Testis (tissue), 3 donors: Measurements from ENCODE around the gene CLCN1. TPM values are rescaled to one million over a fixed set of nuclear protein-coding genes. Genes with fewer than 3 reads are reported as not detected.

ENCODE experiments used
- DNase-seq: peaks from one replicate; pipeline ENCODE4 v3.0.0-alpha.2; 2019
- H3K27ac ChIP-seq, 2 donors: fragments of 200-600 bp; sonication (generic); one replicate each; pipeline ENCODE4 v1.5.1; 2019
- H3K27me3 ChIP-seq: fragments of 200-600 bp; sonication (generic); one replicate; pipeline ENCODE4 v1.5.1; 2019
- H3K36me3 ChIP-seq: fragments of 200-600 bp; sonication (generic); one replicate; pipeline ENCODE4 v1.5.1; 2017; ENCODE audit warnings: low read depth; ENCODE audit errors: missing control alignments
- H3K4me1 ChIP-seq: fragments of 200-600 bp; sonication (generic); one replicate; pipeline ENCODE4 v1.5.1; 2019
- H3K4me3 ChIP-seq, 2 donors: fragments of 200-600 bp; sonication (generic); one replicate each; pipeline ENCODE4 v1.5.1; 2017 to 2019
- H3K9me3 ChIP-seq: fragments of 200-600 bp; sonication (generic); one replicate; pipeline ENCODE4 v1.5.1; 2017
- POLR2A ChIP-seq: fragments of 450-650 bp; IDR thresholded peaks from one replicate; pipeline ENCODE4 v1.6.1; 2017; ENCODE audit warnings: antibody characterized with exemption, mild to moderate bottlenecking, moderate library complexity
- WGBS, 2 donors: methylation state at CpG; one replicate each; pipeline ENCODE4 v1.1.5; 2018; 5-methylcytosine and 5-hydroxymethylcytosine counted together
- intact Hi-C: fragments of 100-400 bp; cut with DNase I; formaldehyde crosslinking; loops from one replicate; pipeline ENCODE4 v1.15.1; 2023; ENCODE audit warnings: low total_unique reads
- polyA plus RNA-seq: library from polyadenylated mRNA; stranded (reverse); fragments of 350-450 nt; fragmentation: Illumina TruSeq; extraction: RNeasy Lipid Tissue Mini Kit (QIAGEN cat#74804); gene quantifications from one replicate; pipeline ENCODE4 v1.2.3, GENCODE V29; 2014; ENCODE audit warnings: low read depth, low replicate concordance; ENCODE audit not compliant: insufficient read depth
- total RNA-seq, 2 donors: library from RNA; depleted of rRNA; stranded (reverse); fragments of >200 nt; gene quantifications; one replicate each; pipeline ENCODE4 v1.2.3, GENCODE V29; 2016
- TF ChIP-seq, protein P1 (sequence below), 3 experiments: fragments of 450-650 bp in 2 of 3; fragments of 200-600 bp in 1 of 3; sonication (generic) in 1 of 3; IDR thresholded peaks; one replicate each; pipeline ENCODE4 v1.5.1; 2016 to 2019; ENCODE audit warnings: antibody characterized with exemption in 3 of 3, mild to moderate bottlenecking in 2 of 3, moderate library complexity in 1 of 3

The CLCN1 gene
- total and polyA plus RNA-seq, 3 donors from 2014 or later = 1.1 to 2.7 (median 1.4) TPM

DNA sequence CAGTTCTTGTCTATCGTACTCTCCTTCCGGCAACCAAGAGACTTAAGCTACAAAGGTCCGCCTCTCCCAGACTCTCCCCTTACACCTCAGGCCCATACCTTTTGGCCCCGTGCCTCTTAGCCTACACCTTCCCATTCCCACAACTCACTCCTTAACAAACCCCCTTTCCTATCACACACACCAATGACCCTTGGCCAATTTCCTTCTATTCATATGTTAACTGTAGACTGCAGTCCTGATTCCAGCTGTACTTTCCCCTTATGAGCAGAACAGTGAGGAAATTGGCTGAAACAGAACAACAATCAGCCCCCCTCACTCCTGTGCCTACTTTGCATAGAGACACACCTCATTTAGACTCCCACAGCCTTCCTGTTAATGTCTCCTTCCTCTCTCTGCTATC is 32.5 kb upstream of the CLCN1 start:
- no peak for DNase-seq
- H3K4me3 ChIP-seq = no peak overlapping the region
- no peaks in the 10 kb centered on the region for H3K36me3 ChIP-seq
- H3K9me3 ChIP-seq = no peaks in the 10 kb centered on the region
- TF ChIP-seq, protein P1, sequence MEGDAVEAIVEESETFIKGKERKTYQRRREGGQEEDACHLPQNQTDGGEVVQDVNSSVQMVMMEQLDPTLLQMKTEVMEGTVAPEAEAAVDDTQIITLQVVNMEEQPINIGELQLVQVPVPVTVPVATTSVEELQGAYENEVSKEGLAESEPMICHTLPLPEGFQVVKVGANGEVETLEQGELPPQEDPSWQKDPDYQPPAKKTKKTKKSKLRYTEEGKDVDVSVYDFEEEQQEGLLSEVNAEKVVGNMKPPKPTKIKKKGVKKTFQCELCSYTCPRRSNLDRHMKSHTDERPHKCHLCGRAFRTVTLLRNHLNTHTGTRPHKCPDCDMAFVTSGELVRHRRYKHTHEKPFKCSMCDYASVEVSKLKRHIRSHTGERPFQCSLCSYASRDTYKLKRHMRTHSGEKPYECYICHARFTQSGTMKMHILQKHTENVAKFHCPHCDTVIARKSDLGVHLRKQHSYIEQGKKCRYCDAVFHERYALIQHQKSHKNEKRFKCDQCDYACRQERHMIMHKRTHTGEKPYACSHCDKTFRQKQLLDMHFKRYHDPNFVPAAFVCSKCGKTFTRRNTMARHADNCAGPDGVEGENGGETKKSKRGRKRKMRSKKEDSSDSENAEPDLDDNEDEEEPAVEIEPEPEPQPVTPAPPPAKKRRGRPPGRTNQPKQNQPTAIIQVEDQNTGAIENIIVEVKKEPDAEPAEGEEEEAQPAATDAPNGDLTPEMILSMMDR (IDR thresholded peaks at IDR 0.05) = no peak
- H3K27ac ChIP-seq = no peak overlapping the region
- no peaks in the 10 kb centered on the region for H3K27me3 ChIP-seq
- 79 to 87% methylated on average over 4 of the region's 4 CpGs for WGBS, 2 donors
- intact Hi-C loops = no loop called here
- peaks cover 10% of the 10 kb centered on the region for H3K4me1 ChIP-seq

DNA sequence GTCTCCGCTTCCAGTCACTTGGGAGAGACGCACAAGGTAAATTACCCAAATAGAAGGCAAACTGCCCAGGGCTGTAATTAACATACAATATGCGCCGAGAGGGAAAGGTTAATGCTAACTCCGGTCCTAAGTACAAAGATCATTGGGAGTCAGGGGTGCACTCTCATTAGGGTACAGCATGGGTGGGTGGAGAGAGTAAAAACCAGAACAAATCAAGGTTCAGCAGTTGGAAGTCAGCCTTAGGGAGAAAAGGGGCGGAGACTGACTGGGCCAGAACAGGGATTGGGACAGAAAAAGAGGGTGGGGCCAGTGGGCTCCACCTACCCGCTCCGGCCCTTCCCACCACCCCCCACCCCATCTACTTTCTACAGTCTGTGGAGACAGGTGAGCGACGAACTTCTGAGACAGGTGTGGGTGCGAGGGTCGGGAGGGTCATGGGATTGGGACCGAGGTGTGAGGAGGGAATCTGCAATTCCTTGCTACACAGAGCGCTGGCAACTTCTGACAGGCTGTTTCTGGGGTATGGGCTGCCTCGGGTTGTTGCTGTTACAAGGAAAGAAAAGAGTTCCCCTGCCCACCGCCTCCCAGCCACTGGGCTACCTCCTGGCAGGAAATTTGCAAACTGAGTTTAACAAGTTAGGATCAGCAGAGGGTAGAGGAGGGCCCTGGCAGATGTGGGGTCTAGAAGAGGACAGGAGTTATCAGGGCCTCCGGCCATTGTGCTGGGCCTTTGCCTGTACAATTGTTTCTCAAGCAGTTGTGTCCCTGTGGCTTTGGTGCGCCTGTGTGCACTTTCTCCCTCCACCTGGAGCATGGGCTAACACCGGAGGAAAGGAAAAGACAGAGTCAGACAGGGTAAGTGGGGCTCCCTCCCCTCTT is 31.1 kb upstream of the CLCN1 start, which contains the start of gene TMEM139:
Gene TMEM139, plus strand, starts transcription at position 368 of the 879 bp plus-strand sequence. CDS start 1,000 bp downstream, outside the sequence.
- H3K27ac ChIP-seq = no peak within 1 kb of the TSS
- no peaks in the 10 kb centered on the region for H3K9me3 ChIP-seq
- TF ChIP-seq POLR2A = no peak
- TF ChIP-seq, protein P1 (IDR thresholded peaks at IDR 0.05) = no peak
- no peaks in the 10 kb centered on the region for H3K27me3 ChIP-seq
- no peak for DNase-seq
- 53 to 68% methylated on average over 19 of the region's 19 CpGs for WGBS, 2 donors
- H3K4me3 ChIP-seq = no peak within 1 kb of the TSS
- H3K4me1 ChIP-seq = peaks cover 13% of the 10 kb centered on the region
- H3K36me3 ChIP-seq = no peaks in the 10 kb centered on the region
- intact Hi-C loops = no loop called here

DNA sequence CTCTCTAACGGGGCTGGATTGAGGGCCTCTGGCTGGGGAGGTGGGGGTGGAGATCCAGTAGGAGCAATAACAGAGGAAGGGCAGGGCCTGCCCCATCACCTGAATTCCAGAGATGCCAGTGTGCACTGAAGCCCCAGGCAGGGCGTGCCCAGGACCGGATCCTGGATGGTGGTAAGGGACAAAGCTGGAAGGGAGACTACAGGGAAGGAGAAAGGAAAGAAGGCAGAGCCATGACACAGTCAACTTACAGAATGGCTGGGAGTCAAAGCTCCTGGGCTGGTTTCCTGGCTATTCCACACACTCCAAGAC is 30.5 kb upstream of the CLCN1 start:
- intact Hi-C loops = no loop called here
- no peak for DNase-seq
- WGBS, 2 donors = 69 to 73% methylated on average over 3 of the region's 3 CpGs
- Histone ChIP-seq H3K9me3 (no peaks in the 10 kb centered on the region), H3K27me3 (no peaks in the 10 kb centered on the region), H3K4me3 (no peak overlapping the region), H3K27ac (no peak overlapping the region), H3K36me3 (no peaks in the 10 kb centered on the region), H3K4me1 (peaks cover 13% of the 10 kb centered on the region)
- no peak for TF ChIP-seq POLR2A
- TF ChIP-seq, protein P1 (IDR thresholded peaks at IDR 0.05) = no peak

DNA sequence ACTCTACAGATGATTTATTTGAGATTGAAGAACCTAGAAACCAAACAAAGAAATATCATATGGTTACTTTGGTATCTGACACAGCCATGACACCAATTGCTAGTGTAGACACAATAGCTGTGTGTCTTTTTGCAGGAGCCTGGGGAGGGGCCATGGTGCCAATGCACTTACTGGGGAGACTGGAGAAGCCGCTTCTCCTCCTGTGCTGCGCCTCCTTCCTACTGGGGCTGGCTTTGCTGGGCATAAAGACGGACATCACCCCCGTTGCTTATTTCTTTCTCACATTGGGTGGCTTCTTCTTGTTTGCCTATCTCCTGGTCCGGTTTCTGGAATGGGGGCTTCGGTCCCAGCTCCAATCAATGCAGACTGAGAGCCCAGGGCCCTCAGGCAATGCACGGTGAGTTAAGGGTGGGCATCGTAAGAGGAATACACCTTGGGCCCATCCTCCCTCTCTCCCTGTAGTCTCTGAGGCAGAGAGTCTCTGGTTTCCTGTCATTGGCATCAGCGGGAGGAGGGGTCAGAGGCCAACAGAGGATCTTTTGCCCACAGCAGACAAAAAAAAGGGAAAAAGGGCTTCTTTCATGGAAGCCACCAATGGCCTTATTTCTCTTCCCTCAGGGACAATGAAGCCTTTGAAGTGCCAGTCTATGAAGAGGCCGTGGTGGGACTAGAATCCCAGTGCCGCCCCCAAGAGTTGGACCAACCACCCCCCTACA is 29.9 kb upstream of the CLCN1 start:
- Histone ChIP-seq H3K4me3 (no peak overlapping the region), H3K27ac (no peak overlapping the region), H3K27me3 (no peaks in the 10 kb centered on the region), H3K9me3 (no peaks in the 10 kb centered on the region), H3K36me3 (no peaks in the 10 kb centered on the region), H3K4me1 (peaks cover 13% of the 10 kb centered on the region)
- intact Hi-C loops = no loop called here
- DNase-seq = no peak
- 94 to 96% methylated on average over 9 to 11 of the region's 11 CpGs for WGBS, 2 donors
- TF ChIP-seq POLR2A = no peak
- TF ChIP-seq, protein P1 (IDR thresholded peaks at IDR 0.05) = no peak
